HUES48 (cell line): ENCODE measurements around the gene KCP.

Experiments
- H3K27ac ChIP-seq: one replicate; pipeline ENCODE4 v1.7.0; 2013; ENCODE audit warnings: low read depth, low read length, inconsistent platforms
- H3K27me3 ChIP-seq: 2 replicates; pipeline ENCODE4 v1.6.1; 2013; ENCODE audit warnings: mild to moderate bottlenecking, low read length; ENCODE audit not compliant: control insufficient read depth, insufficient read depth
- H3K36me3 ChIP-seq: 2 replicates; pipeline ENCODE4 v1.6.1; 2013; ENCODE audit warnings: low read length; ENCODE audit not compliant: control insufficient read depth, insufficient read depth
- H3K4me1 ChIP-seq: 2 replicates; pipeline ENCODE4 v1.6.1; 2013; ENCODE audit warnings: mild to moderate bottlenecking, low read length; ENCODE audit not compliant: control insufficient read depth, insufficient read depth
- H3K4me3 ChIP-seq: 2 replicates; pipeline ENCODE4 v1.5.1; 2013; ENCODE audit warnings: mild to moderate bottlenecking, low read depth, low read length
- H3K9ac ChIP-seq: 2 replicates; pipeline ENCODE4 v1.6.1; 2013; ENCODE audit warnings: mild to moderate bottlenecking, low read depth, low read length, moderate library complexity
- H3K9me3 ChIP-seq: 2 replicates; pipeline ENCODE4 v1.6.1; 2013; ENCODE audit warnings: low read length; ENCODE audit not compliant: control insufficient read depth, insufficient read depth

KCP gene

DNA sequence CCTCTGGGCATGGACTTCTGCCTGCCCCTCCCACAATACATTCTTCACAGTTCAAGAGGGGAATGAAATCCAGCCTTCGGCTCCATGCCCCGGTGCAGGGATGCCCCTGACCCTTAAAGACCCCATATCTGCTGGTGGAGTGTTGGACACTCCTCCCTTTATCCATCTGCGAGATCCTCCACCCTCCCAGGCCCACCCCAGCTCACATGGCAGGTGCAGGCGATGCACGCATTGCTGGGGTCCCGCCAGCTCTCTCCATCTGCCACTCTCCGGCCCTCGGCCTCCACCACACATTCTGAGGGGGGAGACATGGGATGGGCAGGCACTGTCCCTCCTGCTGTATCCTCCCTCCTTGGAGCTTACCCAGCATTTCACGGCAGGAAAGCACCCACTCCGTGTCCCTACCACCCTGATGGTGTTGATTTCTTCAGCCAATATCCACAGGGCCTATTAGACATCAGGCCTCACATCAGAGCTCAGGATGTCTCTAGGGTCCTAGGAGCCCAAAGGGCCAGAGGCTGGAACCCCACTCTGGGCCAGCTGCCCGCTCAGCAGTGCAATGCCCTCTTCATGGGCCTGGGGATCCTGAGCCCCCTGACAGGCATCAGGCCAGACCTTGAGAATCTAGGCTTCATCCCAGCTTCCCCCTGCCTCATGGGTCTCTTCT lies 29.6 kb downstream of the KCP start:
- Histone ChIP-seq H3K9me3 (no peaks in the 10 kb centered on the region), H3K36me3 (no peaks in the 10 kb centered on the region), H3K4me3 (no peak overlapping the region), H3K27me3 (no peaks in the 10 kb centered on the region), H3K9ac (no peak overlapping the region), H3K4me1 (no peaks in the 10 kb centered on the region; the same call in 1 of the 2 replicates), H3K27ac (no peak overlapping the region)

DNA sequence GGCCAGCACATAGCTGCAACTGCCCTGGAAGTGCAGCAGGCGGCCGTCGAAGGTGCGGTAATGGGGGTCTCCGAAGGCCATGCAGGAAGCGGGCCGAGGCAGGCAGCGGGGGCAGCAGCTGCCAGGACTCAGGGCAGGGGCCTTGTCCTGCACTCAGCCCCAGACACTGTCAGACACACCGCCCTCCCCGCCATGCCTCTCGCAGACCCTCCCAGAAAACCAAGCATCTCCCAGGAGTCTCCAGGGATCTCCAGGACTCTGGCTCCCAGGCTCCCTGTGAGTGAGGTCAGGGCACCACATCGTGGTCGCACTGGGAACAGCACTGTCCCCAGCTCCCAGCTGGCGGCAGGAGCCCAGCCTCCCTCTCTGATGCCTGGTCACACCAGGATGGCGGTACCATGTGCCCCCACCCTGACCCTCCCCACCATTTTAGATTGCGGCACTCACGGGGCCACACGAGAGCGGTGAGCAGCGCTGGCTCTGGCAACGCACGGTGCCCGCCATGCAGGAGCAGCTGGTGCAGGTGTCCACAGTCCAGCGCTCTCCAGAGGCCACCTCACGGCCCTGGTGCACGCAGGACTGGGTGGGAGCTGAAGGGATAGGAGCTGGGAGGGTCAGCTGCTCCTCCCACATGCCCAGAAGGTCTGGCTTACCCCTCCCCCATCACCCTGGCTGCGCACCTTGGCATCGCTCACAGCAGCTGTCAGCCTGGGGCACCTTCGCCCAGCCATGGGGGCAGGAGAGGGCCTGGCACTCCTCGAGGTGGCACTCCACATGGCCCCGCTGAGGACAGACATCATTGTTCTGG lies 30.4 kb downstream of the KCP start:
- Histone ChIP-seq H3K27me3 (no peaks in the 10 kb centered on the region), H3K36me3 (no peaks in the 10 kb centered on the region), H3K4me1 (no peaks in the 10 kb centered on the region; the same call in 1 of the 2 replicates), H3K9me3 (no peaks in the 10 kb centered on the region), H3K27ac (no peak overlapping the region), H3K4me3 (no peak overlapping the region), H3K9ac (no peak overlapping the region)

DNA sequence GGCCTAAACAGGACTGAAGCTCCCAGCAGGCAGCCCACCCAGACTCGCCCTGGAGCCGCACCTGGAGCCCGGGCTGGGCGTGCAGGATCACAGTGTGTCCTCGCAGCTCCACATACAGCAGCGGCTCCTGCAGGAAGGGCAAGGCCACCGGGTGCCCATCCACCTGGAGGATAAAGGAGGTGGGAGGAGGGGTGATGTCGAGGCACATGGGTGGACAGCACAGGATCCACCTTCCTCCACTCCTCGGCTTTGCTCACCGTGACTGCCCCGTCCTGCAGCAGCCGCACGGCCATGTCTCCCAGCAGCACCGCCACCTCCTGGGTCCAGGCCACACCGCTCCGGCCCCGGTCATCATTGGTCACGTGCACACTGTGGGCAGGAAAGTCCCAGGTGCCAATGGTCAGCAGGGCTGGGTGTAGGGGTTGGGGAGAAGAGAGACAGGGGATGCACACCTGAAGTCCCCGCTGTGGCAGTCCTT lies 31.0 kb downstream of the KCP start:
- Histone ChIP-seq H3K27me3 (no peaks in the 10 kb centered on the region), H3K4me1 (no peaks in the 10 kb centered on the region; the same call in 1 of the 2 replicates), H3K36me3 (no peaks in the 10 kb centered on the region), H3K9me3 (no peaks in the 10 kb centered on the region), H3K27ac (no peak overlapping the region), H3K9ac (no peak overlapping the region), H3K4me3 (no peak overlapping the region)

DNA sequence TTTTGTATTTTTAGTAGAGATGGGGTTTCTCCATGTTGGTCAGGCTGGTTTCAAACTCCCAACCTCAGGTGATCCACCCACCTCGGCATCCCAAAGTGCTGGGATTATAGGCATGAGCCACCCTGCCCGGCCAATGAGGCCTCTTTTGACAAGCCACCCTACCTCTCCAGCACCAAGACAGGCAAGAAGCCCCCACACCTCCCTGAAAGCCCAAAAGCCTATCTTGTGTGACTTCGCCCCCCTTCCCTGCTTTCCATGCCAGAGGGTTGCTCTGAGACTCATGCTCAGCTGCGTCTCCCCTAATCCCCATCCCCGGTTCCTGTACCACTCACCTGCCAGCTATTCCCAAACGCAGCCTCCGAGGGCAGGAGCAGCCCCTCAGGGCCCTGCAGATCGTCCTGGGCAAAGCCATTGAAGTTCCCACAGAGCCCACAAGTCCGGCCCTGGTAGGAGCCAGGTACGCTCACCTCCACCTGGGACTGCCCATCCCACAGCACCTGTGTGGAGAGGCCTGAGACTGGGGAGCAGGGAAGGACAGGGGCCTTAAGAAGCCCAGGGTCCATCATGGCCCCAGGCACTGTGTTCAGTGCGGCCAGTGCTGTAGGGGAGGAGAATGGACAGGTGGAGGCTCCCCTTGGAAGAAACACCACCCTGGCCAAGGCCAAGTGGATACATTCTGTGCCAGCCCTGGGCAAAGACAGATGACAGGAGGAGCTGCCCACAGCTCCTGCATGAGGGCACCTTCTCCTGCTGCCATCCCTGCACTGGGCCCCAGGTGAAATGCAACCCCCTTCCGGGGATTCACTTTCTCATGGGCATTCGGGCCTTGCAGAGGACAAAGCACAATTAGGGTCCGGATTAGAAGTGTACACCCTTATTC lies 32.0 kb downstream of the KCP start:
- no peaks in the 10 kb centered on the region for H3K27me3 ChIP-seq
- no peak overlapping the region for H3K27ac ChIP-seq
- H3K9ac ChIP-seq, result no peak overlapping the region
- no peaks in the 10 kb centered on the region for H3K4me1 ChIP-seq
- no peak overlapping the region for H3K4me3 ChIP-seq
- H3K36me3 ChIP-seq, result no peaks in the 10 kb centered on the region
- no peaks in the 10 kb centered on the region for H3K9me3 ChIP-seq

DNA sequence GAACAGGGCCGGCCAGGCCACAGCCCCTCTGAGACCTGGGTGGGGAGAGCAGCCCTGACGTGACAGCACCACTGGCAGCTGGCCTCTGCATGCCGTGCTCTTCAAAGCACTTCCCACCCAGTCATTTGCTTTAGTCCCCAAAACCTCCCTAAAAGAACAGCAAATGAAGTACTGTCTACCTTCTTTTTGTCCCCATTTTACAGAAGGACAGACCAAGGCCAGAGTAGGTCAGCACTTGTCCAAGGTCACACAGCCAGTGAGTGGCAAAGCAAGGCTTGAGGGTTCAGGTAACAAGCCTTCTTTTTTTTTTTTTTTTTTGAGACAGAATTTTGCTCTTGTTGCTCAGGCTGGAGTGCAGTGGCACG lies 32.8 kb downstream of the KCP start:
- Histone ChIP-seq H3K4me1 (no peaks in the 10 kb centered on the region), H3K9me3 (no peaks in the 10 kb centered on the region), H3K27me3 (no peaks in the 10 kb centered on the region), H3K36me3 (no peaks in the 10 kb centered on the region), H3K4me3 (no peak overlapping the region), H3K9ac (no peak overlapping the region), H3K27ac (no peak overlapping the region)

DNA sequence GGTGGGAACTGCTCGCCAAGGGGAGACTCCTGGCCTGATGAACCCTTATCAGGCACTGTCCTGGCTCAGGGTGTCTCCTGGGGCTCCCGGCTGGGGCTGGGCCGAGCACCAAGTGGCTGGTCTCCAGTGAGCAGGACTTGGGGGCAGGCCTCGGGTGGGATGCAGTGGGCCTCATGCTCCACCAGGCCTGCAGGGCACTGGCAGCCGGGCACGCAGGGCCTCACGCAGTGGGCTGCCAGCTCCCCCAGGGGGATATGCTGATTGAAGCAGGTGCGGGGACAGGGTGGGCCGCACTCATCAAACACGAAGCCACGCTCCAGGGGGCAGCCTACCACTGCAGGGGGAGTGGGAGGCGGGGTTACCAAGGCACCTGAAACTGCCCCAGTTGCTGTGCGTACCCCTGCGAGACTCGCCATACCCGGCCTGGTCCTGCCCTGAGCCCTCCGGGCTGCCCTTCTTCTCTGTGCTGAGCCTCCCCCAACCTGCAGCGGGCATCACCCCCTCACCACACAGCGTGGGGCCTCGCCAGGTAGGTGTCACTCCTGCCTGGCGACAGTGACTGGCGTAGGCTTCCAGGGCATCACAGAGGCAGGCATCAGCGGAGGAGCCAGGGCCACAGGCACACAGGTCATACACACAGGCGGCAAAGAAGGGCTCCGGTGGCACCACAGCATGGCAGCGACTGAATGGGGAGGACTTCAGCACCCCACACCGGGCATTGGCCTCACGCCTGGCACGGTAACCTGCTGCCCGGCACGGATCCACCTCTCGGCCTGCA lies 33.3 kb downstream of the KCP start:
- no peaks in the 10 kb centered on the region for H3K9me3 ChIP-seq
- H3K27me3 ChIP-seq, result peaks cover under 1% of the 10 kb centered on the region; the same call in 1 of the 2 replicates
- no peak overlapping the region for H3K4me3 ChIP-seq
- no peaks in the 10 kb centered on the region for H3K36me3 ChIP-seq
- H3K9ac ChIP-seq, result no peak overlapping the region
- no peaks in the 10 kb centered on the region for H3K4me1 ChIP-seq
- no peak overlapping the region for H3K27ac ChIP-seq

DNA sequence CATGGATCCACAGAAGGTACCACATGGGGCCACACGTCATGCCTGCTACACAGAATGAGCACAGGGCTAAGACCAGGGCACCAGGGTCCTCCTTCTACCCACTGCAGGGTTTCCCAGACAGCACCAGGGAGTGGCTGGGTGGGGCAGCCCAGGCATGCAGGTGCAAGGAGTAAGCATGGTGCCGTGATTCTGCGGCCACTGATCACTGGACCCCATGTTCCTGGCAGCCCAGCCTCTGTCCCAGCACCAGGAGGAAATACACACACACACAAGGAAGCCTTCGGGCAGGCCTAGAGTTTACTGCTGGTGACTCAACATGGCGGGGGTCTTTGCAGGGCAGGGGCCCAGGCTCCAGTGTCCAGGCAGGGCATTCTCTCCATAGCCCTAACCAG lies 33.9 kb downstream of the KCP start:
- peaks cover 6% of the 10 kb centered on the region for H3K27me3 ChIP-seq
- no peaks in the 10 kb centered on the region for H3K4me1 ChIP-seq
- no peak overlapping the region for H3K27ac ChIP-seq
- no peaks in the 10 kb centered on the region for H3K9me3 ChIP-seq
- H3K36me3 ChIP-seq, result no peaks in the 10 kb centered on the region
- no peak overlapping the region for H3K4me3 ChIP-seq
- no peak overlapping the region for H3K9ac ChIP-seq

DNA sequence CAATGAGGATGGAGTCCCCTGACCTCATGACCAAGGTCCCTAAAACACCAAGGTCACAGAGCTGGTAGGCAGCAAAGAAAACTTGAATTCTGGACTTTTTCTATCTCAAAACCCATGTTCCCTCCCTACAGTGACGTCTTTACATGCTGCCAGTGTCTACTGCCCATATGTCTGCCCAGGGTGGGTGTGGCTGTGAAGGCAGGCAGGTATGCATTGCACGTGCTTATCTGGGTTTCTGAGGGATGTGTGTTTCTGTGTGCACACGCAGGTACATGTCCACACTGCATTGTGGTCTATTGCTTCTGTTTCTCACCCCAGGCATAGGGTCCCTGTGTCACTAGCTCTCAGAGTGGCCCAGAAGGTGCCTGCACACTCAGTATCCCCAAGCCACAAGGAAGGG lies 34.4 kb downstream of the KCP start:
- no peaks in the 10 kb centered on the region for H3K36me3 ChIP-seq
- no peaks in the 10 kb centered on the region for H3K9me3 ChIP-seq
- H3K27ac ChIP-seq, result no peak overlapping the region
- no peaks in the 10 kb centered on the region for H3K4me1 ChIP-seq
- peaks cover 11% of the 10 kb centered on the region for H3K27me3 ChIP-seq
- H3K4me3 ChIP-seq, result no peak overlapping the region
- H3K9ac ChIP-seq, result no peak overlapping the region

DNA sequence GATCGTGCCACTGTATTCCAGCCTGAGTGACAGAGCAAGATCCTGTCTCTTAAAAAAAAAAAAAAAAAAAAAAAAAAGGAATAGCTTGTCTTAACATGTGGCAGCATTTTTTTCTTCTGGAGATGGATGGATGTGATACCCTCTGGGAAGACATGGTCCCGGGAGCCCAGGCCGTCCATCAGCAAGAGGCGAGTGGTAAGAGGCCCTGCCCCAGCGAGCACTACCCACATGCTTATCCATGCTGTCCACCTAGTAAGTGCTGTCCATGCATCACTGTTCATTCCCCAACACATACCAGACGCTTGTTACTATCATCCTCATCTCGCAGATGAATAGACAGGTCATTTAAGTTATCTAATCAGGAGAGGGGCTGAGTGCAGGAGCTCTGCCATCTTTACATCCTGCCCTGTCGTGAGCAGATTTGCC lies 35.0 kb downstream of the KCP start:
- no peaks in the 10 kb centered on the region for H3K4me1 ChIP-seq
- no peaks in the 10 kb centered on the region for H3K9me3 ChIP-seq
- H3K4me3 ChIP-seq, result no peak overlapping the region
- no peak overlapping the region for H3K9ac ChIP-seq
- H3K36me3 ChIP-seq, result no peaks in the 10 kb centered on the region
- peaks cover 16% of the 10 kb centered on the region for H3K27me3 ChIP-seq
- no peak overlapping the region for H3K27ac ChIP-seq
